ENCODE measurements around the gene TPP2. TPM values are rescaled to one million over a fixed set of nuclear protein-coding genes. Genes with fewer than 3 reads are reported as not detected.

Gene TPP2
- total RNA-seq, 4 donors from 2014 or later, result 77.3 to 229 (median 99.1) TPM

GRCh38 chr13:102556806-102557205, 40.0 kb upstream of the TPP2 start:
- H3K4me1 ChIP-seq, result no peaks in the 10 kb centered on the region
- no peaks in the 10 kb centered on the region for H3K9me3 ChIP-seq
- DNase-seq, result no peak
- H3K4me3 ChIP-seq (replicated peaks in 1 of 3), result no peak overlapping the region
- TF ChIP-seq POLR2A (IDR thresholded peaks at IDR 0.05) (no peak), CTCF (IDR thresholded peaks at IDR 0.05) (no peak)
- no peaks in the 10 kb centered on the region for H3K36me3 ChIP-seq
- no peaks in the 10 kb centered on the region for H3K27me3 ChIP-seq
- 66 to 71% methylated on average over 3 of the region's 3 CpGs for WGBS, 2 donors
- no peak overlapping the region for H3K27ac ChIP-seq
- intact Hi-C loops (cut with DNase I), result loop anchor here (10.0 kb wide), 2 partner anchors 412 to 612 kb away; no protein-coding TSS in a partner anchor

GRCh38 chr13:102558029-102558428, 38.8 kb upstream of the TPP2 start:
- H3K4me1 ChIP-seq, result no peaks in the 10 kb centered on the region
- H3K4me3 ChIP-seq (replicated peaks in 1 of 3), result no peak overlapping the region
- intact Hi-C loops (cut with DNase I), result loop anchor here (10.0 kb wide), 2 partner anchors 413 to 613 kb away; no protein-coding TSS in a partner anchor
- H3K27me3 ChIP-seq, result no peaks in the 10 kb centered on the region
- WGBS, 2 donors, result 56 to 70% methylated on average over 2 of the region's 2 CpGs
- H3K9me3 ChIP-seq, result no peaks in the 10 kb centered on the region
- TF ChIP-seq POLR2A (IDR thresholded peaks at IDR 0.05) (no peak), CTCF (IDR thresholded peaks at IDR 0.05) (no peak)
- no peak for DNase-seq
- no peak overlapping the region for H3K27ac ChIP-seq
- H3K36me3 ChIP-seq, result no peaks in the 10 kb centered on the region

GRCh38 chr13:102561933-102562332, 34.9 kb upstream of the TPP2 start:
- H3K9me3 ChIP-seq, result no peaks in the 10 kb centered on the region
- TF ChIP-seq CTCF (IDR thresholded peaks at IDR 0.05) (no peak), POLR2A (IDR thresholded peaks at IDR 0.05) (no peak)
- no peaks in the 10 kb centered on the region for H3K36me3 ChIP-seq
- H3K27ac ChIP-seq, result no peak overlapping the region
- no peaks in the 10 kb centered on the region for H3K27me3 ChIP-seq
- no peak for DNase-seq
- H3K4me1 ChIP-seq, result no peaks in the 10 kb centered on the region
- WGBS, 2 donors, result 68 to 69% methylated on average over 1 of the region's 1 CpG
- intact Hi-C loops (cut with DNase I), result no loop called here
- no peak overlapping the region for H3K4me3 ChIP-seq (replicated peaks in 1 of 3)

- 92 to 94% methylated on average over 2 of the region's 2 CpGs for WGBS, 2 donors
- Histone ChIP-seq H3K4me3 (replicated peaks in 1 of 3) (no peak overlapping the region), H3K27me3 (no peaks in the 10 kb centered on the region), H3K36me3 (no peaks in the 10 kb centered on the region), H3K4me1 (no peaks in the 10 kb centered on the region), H3K9me3 (no peaks in the 10 kb centered on the region), H3K27ac (no peak overlapping the region)
- DNase-seq, result no peak
- TF ChIP-seq POLR2A (IDR thresholded peaks at IDR 0.05) (no peak), CTCF (IDR thresholded peaks at IDR 0.05) (no peak)
- intact Hi-C loops (cut with DNase I), result no loop called here
These were observed 33.5 kb upstream of the TPP2 start for GRCh38 chr13:102563267-102563666.

- H3K27ac ChIP-seq, result no peak overlapping the region
- no peak overlapping the region for H3K4me3 ChIP-seq (replicated peaks in 1 of 3)
- no peaks in the 10 kb centered on the region for H3K36me3 ChIP-seq
- 87 to 89% methylated on average over 4 of the region's 4 CpGs for WGBS, 2 donors
- DNase-seq, result no peak
- no peak for TF ChIP-seq POLR2A (IDR thresholded peaks at IDR 0.05)
- TF ChIP-seq CTCF (IDR thresholded peaks at IDR 0.05), result no peak
- no peaks in the 10 kb centered on the region for H3K27me3 ChIP-seq
- no peaks in the 10 kb centered on the region for H3K4me1 ChIP-seq
- intact Hi-C loops (cut with DNase I), result no loop called here
- no peaks in the 10 kb centered on the region for H3K9me3 ChIP-seq
These were observed 32.2 kb upstream of the TPP2 start for GRCh38 chr13:102564564-102564963.

Measured in thyroid gland (tissue), 4 donors.